ENCODE measurements around the gene IL6R.
"Not testable (repeated sequence)": the region's sequence is repeated elsewhere in the genome, so short reads cannot be mapped to it uniquely, and the experiment has no call there.

The IL6R gene

DNA sequence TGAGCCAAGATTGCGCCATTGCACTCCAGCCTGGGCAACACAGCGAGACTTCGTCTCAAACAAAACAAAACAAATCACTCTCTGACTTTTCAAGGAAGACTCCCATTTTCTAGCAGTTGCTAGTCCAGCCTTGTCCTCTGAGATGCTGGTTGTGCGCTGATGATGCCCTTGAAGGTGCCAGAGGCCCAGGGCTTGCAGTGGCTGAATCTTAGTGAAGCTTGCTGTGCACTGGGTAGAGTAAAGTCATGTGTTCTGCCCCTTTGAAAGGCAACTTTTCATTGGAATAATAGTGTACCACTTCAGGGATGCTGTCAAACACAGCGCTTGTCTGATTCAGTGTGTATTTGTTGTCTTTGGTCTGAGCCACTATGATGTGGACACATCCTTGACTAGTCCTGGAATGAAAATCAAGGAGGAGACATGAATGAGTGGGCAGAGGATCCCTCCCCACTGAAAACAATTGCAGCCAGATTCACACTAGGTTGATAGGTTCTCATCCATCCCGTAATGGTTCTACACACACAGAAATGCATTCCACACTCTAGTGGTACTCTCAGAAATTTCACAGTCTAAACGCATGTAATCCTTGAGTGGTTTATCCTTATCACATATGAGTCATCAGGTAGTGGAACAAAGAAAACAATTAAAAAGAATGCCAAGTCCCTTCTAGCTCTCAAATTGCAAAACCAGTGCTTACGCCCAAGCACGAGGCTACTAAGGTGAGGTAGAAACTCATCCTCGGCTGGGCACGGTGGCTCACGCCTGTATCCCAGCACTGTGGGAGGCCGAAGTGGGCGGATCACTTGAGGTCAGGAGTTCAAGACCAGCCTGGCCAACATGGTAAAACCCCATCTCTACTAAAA lies 79.0 kb downstream of the IL6R start:
- no peak for DNase-seq (ENCODE audit: low read depth in 1 of 2, low spot score in 1 of 2)
- Histone ChIP-seq H3K27ac (replicated peaks) (no peak overlapping the region), H3K4me3 (replicated peaks; ENCODE audit: insufficient read depth, low read length) (no peak overlapping the region), H3K27me3 (ENCODE audit: insufficient read depth, poor library complexity, severe bottlenecking) (no peaks in the 10 kb centered on the region)
- TF ChIP-seq, protein P1, sequence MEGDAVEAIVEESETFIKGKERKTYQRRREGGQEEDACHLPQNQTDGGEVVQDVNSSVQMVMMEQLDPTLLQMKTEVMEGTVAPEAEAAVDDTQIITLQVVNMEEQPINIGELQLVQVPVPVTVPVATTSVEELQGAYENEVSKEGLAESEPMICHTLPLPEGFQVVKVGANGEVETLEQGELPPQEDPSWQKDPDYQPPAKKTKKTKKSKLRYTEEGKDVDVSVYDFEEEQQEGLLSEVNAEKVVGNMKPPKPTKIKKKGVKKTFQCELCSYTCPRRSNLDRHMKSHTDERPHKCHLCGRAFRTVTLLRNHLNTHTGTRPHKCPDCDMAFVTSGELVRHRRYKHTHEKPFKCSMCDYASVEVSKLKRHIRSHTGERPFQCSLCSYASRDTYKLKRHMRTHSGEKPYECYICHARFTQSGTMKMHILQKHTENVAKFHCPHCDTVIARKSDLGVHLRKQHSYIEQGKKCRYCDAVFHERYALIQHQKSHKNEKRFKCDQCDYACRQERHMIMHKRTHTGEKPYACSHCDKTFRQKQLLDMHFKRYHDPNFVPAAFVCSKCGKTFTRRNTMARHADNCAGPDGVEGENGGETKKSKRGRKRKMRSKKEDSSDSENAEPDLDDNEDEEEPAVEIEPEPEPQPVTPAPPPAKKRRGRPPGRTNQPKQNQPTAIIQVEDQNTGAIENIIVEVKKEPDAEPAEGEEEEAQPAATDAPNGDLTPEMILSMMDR (IDR thresholded peaks at IDR 0.05; ENCODE audit: insufficient read depth, low read length), result no peak
- TF ChIP-seq POLR2AphosphoS5 (IDR thresholded peaks at IDR 0.05; ENCODE audit: low read depth), result no peak
- no peak for TF ChIP-seq SPI1 (IDR thresholded peaks at IDR 0.05; ENCODE audit: borderline replicate concordance, low read depth)
- no peak for TF ChIP-seq GABPA (IDR thresholded peaks at IDR 0.05; ENCODE audit: low read depth)
- no peak for TF ChIP-seq REST (IDR thresholded peaks at IDR 0.05; ENCODE audit: insufficient replicate concordance, low read depth)

GRCh38 chr1:154485106-154485505 lies 80.0 kb downstream of the IL6R start:
- no peak overlapping the region for H3K4me3 ChIP-seq (replicated peaks; ENCODE audit: insufficient read depth, low read length)
- no peak overlapping the region for H3K27ac ChIP-seq (replicated peaks)
- TF ChIP-seq, protein P1 (IDR thresholded peaks at IDR 0.05; ENCODE audit: insufficient read depth, low read length), result no peak
- TF ChIP-seq REST (IDR thresholded peaks at IDR 0.05; ENCODE audit: insufficient replicate concordance, low read depth) (no peak), POLR2AphosphoS5 (IDR thresholded peaks at IDR 0.05; ENCODE audit: low read depth) (no peak), SPI1 (IDR thresholded peaks at IDR 0.05; ENCODE audit: borderline replicate concordance, low read depth) (no peak), GABPA (IDR thresholded peaks at IDR 0.05; ENCODE audit: low read depth) (no peak)
- peak in 1 of 2 experiments; percentile 19 for DNase-seq (ENCODE audit: low read depth in 1 of 2, low spot score in 1 of 2)
- no peaks in the 10 kb centered on the region for H3K27me3 ChIP-seq (ENCODE audit: insufficient read depth, poor library complexity, severe bottlenecking)

GRCh38 chr1:154485910-154486496 lies 80.9 kb downstream of the IL6R start:
- Histone ChIP-seq H3K4me3 (replicated peaks; ENCODE audit: insufficient read depth, low read length) (no peak overlapping the region), H3K27me3 (ENCODE audit: insufficient read depth, poor library complexity, severe bottlenecking) (no peaks in the 10 kb centered on the region), H3K27ac (replicated peaks) (no peak overlapping the region)
- TF ChIP-seq, protein P1 (IDR thresholded peaks at IDR 0.05; ENCODE audit: insufficient read depth, low read length), result no peak
- TF ChIP-seq REST (IDR thresholded peaks at IDR 0.05; ENCODE audit: insufficient replicate concordance, low read depth) (no peak), POLR2AphosphoS5 (IDR thresholded peaks at IDR 0.05; ENCODE audit: low read depth) (no peak), SPI1 (IDR thresholded peaks at IDR 0.05; ENCODE audit: borderline replicate concordance, low read depth) (no peak), GABPA (IDR thresholded peaks at IDR 0.05; ENCODE audit: low read depth) (no peak)
- no peak for DNase-seq (ENCODE audit: low read depth in 1 of 2, low spot score in 1 of 2)

DNA sequence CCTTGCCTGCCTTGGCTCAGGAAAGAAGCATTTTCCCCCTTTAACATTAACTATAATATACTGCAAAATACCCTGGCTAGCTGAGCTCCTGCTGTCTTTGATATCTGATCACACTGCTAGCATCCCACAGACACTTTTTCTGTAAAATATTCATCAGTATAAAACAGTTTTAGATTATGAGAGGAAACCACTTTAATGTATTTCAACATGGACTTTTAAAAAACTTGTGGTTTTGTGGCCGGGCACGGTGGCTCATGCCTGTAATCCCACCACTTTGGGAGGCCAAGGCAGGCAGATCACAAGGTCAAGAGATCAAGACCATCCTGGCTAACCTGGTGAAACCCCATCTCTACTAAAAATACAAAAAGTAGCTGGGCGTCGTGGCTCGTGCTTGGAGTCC lies 81.6 kb downstream of the IL6R start:
- not testable (repeated sequence) for H3K4me3 ChIP-seq (replicated peaks; ENCODE audit: insufficient read depth, low read length); H3K27me3 ChIP-seq (ENCODE audit: insufficient read depth, poor library complexity, severe bottlenecking); DNase-seq (ENCODE audit: low read depth in 1 of 2, low spot score in 1 of 2); H3K27ac ChIP-seq (replicated peaks)
